ENCODE measurements around the gene TP53RK.

GRCh38 chr20:46709459-46710152 is 20.4 kb upstream of the TP53RK start, which contains the start of gene SLC2A10:
- TF ChIP-seq POLR2A (IDR thresholded peaks at IDR 0.05): no peak
- no peak for TF ChIP-seq CTCF (IDR thresholded peaks at IDR 0.05)
